GM18870 (cell line): ENCODE measurements around the gene CCDC198.

Experiments used
- ATAC-seq: cut with Tn5 transposase; IDR thresholded peaks from one replicate; pipeline ENCODE4 v1.9.1; 2021; ENCODE audit warnings: moderate library complexity; ENCODE audit not compliant: unreplicated experiment

The CCDC198 gene

GRCh38 chr14:57464008-57464730 is 29.5 kb downstream of the CCDC198 start:
- ATAC-seq, result peak; percentile 79

- no peak for ATAC-seq
These were observed 31.1 kb downstream of the CCDC198 start for GRCh38 chr14:57462551-57462950.

DNA sequence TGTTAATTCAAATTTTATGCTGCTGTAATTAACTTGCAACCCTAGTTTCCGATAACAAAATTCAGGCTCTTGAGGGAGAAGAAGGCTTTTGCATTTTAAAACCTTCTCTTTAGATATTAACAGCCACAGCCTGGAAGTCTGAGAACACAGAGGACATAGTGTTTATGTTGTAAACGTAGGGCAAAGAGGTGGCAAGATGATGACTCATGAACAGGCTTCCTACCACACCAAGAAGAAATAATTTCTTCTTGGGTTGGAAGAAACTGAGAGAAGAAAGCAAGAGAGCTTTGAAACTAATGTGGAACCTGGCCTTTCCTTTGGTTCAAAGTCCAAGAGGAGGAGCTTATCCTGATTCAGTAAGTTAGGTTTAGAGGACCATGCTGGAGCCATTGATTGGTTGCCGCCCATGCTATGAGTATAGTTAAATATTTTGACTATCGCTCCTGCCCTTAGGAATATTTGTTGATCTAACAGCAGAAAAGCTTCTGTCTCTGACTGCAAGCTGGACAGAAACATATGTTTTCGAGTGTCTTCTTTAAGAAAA is 31.8 kb downstream of the CCDC198 start:
- ATAC-seq, result no peak

GRCh38 chr14:57435923-57436322 is 57.7 kb downstream of the CCDC198 start:
- no peak for ATAC-seq

GRCh38 chr14:57420986-57421385 is 72.7 kb downstream of the CCDC198 start:
- ATAC-seq, result no peak

- no peak for ATAC-seq
These were observed 73.6 kb downstream of the CCDC198 start for GRCh38 chr14:57420033-57420432.
